Right renal pelvis (tissue), 4 donors: ENCODE measurements around the gene MAN1C1. TPM values are rescaled to one million over a fixed set of nuclear protein-coding genes. Genes with fewer than 3 reads are reported as not detected.
"Not testable (repeated sequence)": the region's sequence is repeated elsewhere in the genome, so short reads cannot be mapped to it uniquely, and the experiment has no call there.

Experiments
- DNase-seq, 4 donors: peaks; one replicate each; pipeline ENCODE4 v3.0.0-alpha.2; 2013; ENCODE audit warnings: low read depth in 4 of 4, low spot score in 3 of 4, missing footprints in 1 of 4
- polyA plus RNA-seq, 4 donors: library from polyadenylated mRNA; unstranded; fragments of 120-200 nt; gene quantifications; one replicate each; pipeline ENCODE4 v1.2.1, GENCODE V29; 2013; ENCODE audit not compliant: insufficient read length in 4 of 4

MAN1C1 gene
- polyA plus RNA-seq, 4 donors, result 16.2 to 18.7 (median 17.5) TPM

DNA sequence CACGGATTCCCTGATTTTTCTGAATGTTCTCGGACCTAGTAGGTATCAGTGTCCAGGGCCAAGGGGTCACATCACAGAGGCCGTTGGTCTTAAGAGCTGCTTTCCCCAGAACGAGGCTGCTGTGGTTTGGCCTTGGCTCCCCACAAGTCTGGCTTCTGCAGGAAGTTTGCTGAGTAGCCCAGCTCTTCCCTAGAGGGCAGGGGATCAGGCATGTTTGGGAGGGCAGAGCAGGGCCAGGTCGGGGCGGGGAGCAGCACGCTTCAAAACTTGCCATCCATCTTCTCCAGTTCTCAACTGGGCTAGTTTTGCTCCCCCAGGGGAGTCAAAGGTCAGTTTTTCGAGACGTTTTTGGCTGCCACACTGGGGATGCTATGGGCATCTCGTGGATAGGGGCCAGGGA lies 37.0 kb downstream of the MAN1C1 start:
- no peak for DNase-seq

DNA sequence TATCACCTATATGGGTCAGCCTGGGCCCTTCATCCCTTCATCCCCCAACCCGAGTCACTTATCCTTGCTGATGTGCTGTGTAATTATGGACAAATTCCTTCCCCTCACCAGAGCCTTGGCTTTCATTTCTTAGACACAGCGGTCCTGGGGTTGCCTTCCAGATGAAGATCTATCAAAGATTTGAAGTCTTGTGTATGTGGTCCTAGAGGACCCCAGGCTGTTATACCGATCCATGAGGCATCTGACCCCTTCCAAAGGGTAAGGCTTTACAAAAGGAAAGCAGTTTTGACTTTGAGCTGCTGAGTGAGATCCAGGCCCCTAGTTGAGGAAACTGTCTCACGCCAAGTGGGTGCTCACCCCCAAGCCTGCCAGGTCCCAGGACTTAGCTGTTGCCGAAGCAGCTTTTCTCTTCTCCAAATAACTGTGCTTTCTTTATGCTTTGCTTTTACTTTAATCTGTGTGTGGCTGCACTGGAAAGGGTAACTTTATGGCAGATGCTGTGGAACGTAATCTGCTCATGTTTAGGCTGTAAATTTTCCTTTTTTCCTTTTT lies 37.6 kb downstream of the MAN1C1 start:
- DNase-seq, result no peak

DNA sequence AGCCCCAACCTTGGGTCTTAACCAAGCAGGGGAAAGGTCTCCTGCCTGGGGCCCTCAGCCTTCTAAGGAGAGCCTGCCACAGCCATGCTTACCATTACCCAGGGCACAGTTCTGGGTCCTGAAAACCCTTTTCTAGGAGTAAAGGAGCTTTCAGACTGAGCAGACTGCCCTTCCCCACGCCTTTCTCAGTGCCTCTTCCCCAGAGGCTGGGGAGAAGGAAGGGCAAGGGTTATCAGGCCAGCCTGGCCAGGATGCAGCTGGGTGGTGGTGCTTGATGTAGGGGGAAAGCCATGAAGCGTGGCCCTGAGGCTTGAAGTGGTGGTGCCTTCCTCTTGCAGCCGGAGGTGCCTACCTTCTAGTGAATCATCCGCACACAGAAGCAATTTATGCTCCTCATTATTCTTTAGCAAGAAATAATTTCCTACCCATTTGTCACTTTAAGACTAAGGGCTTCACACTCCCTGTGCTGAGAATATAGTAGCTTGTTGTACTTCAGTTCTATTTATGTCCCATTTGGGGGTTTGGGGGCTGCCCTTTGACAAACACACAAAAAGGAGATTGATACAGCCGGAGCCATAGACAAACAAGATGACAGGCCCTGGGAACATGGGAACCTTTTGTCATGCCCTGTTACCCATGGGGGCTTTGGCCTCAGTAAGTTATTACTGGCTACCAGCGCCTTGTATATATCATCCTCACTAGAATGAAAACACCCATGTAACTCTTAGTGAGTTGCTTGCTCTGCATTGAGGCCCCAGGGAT lies 40.7 kb downstream of the MAN1C1 start:
- no peak for DNase-seq

DNA sequence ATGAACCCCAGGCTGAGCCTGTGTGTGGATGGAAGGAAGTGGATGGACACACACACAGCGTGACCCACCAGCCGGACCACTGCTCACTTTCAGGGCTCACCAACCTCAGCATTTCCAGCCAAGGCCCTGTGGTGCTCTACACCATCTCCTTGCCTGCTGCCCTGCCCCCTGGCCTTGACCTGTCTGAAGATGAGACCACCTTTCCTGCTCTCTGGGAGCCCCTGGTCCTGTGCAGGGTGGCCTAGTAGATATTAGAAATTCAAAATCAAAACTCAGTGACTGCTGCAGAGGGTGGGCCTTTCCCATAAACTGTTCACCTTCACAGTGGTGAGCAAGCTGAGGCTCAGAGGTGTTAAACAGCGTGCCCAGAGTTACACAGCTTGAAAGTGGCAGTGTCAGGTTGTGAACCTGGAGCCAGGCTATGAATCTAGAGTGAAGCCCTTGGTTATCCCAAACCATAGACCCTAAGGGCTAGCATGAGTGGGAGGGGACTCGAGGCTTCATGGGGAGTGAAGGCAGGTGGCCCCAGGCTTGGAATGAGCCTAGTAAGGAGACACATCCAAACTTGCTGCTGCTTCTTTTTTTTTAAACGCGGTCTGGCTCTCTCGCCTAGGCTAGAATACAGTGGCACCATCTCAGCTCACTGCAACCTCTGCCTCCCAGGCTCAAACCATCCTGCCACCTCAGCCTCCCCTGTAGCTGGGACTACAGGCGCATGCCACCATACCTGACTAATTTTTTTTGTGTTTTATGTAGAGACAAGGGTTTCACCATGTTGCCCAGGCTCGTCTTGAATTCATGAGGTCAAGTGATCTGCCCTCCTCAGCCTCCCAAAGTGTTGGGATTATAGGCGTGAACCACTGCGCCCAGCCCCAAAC lies 41.5 kb downstream of the MAN1C1 start:
- DNase-seq, result no peak

DNA sequence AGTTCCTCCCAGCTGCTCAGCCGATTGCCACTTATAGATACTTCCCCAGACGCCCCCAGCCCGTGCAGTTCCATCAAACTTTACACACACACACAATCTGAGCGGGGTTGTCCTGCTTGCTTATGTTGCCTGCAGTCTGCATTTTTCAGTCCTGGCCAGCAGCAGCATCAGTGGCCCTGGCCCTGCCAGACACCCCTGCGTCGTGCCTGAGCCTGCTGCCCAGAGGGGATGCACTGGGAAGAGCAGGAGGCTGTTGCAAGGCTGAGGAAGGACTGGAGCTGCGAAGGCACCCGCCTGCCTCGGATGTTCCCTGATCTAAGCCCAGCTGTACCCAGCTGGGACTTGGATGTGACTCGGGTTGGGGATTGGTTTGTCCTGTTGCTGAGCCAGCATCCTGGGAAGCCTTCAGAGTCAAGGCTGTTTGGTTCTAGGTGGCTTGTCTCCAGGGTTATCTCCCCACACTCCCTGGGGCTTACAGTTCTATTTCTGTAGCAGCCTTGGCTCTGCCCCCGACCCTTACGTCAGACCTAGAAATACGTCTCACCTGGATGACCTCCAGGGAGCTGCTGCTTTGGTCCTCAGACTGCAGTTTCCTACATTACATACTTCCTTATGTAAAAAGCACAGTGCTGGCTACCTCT lies 42.3 kb downstream of the MAN1C1 start:
- DNase-seq, result no peak

DNA sequence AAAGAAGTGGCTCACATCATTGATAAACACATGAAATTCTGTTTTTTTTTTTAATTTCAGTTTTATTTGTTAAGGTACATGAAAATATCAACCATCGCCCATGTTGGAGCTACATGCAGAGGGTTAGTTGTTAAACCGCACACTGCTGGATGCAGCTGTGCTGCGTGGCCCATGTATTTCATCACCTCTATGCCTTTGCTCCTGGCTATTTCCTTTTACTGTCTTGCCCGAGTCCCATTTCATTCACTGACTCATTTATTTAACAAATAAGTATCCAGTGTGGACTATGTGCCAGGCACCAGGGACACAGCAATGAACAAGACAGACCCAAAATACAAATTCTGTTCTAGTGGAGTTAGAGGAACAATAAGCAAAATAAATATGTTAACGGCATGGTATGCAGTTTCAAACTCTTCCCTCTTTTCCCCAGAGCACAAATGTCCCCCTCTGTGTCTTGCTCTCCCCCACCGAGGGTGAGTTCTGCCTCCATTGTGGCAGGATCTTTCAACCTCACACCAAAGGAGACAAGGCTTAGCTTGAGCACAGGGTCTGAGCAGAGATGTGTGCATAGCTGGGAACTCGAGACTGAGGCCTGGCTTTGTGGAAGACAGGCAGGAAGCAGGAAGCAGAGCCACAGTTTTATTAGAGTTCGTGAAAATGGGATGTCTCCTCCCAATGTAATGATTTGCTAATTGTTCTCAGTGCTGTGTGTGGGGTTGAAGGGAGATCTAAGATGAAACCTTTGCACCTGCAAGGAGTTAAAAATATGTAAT lies 44.6 kb downstream of the MAN1C1 start:
- DNase-seq, result no peak

DNA sequence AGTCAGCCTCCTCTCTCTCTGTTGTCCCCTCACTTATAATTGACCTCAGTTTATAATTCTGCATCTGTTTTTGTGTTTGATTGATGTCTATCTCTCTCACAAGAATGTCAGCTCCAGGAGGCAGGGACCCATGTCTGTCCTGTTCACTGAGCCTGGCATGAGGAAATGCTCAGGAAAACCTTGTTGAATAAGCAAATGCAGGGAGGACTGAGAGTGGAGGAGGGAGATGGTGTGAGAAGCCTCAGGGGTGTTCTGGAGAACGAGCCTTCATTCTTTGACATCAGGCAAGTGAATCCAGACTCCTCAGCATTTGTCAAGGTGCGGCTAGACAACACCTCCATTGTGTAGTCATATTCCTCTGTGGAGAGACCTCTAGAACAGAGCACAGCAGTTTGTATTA lies 45.5 kb downstream of the MAN1C1 start:
- no peak for DNase-seq

DNA sequence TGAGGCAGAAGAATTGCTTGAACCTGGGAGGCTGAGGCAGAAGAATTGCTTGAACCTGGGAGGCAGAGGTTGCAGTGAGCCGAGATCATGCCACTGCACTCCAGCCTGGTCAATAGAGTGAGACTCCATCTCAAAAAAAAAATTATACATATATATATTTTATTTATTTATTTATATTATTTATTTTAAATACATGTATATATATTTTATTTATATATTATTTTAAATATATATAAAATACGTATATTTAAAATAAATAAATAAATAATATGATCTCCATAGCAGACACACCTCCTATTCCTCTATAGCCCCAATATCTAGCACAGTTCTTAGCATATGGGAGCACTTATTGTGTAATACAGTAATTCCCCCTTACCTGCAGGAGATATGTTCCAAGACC lies 46.4 kb downstream of the MAN1C1 start:
- not testable (repeated sequence) for DNase-seq

DNA sequence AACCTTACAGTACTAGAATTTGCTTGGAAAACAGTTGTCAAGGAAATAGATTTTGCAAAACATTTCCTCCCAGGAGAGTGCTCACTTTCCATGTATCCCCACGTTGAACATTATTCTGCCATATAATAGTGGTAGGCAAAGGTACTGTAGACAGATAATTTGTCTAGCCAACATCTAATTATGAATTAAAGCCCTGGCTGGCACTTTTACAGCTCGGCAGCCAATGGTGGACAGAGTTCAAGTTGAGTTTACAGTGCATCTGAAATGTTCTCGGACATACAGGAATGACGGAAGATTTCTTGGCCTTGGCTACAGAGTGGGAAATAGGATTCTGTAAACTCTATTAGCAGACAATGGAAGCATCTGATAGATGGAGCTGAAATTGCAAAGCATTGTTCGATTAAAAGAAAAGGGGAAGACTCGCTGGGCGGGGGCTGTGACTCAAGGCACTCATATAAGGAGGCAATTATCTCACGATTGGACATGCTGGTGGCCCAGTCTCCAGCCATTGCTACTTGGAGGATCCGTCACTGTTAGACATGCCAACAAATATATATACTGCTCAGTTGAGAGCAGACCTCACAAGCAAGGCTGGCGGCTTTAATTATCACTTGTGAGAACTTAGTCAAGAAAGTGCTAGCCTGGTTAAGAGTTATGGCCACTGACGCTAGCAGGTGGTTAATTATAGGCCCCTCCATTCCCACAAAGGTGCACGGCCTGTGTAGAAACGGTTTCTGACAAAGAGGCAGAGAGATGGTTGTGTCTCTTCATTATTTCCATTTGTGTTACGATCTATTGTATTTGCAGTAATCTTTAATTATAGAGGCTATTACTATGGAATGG lies 48.0 kb downstream of the MAN1C1 start:
- no peak for DNase-seq

DNA sequence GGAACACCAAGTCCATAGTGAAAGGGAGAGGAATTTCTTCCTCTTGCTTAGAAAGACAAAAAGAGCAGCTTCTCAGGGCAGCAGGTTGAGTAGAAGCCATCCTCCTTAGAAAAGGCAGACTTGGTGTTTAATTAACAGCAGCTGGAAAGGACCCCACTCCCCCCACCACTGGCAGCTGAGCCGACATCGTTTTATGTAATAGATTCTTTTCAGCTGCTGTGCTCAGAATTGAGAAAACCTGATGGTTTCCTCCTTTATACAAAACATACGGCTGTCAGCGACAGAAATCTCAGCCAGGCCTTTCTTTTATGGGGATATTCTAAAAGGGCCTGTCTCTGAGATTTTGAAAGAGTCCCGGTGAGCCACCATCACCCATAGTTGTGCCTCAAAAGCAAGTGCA lies 49.9 kb downstream of the MAN1C1 start:
- DNase-seq, result no peak

DNA sequence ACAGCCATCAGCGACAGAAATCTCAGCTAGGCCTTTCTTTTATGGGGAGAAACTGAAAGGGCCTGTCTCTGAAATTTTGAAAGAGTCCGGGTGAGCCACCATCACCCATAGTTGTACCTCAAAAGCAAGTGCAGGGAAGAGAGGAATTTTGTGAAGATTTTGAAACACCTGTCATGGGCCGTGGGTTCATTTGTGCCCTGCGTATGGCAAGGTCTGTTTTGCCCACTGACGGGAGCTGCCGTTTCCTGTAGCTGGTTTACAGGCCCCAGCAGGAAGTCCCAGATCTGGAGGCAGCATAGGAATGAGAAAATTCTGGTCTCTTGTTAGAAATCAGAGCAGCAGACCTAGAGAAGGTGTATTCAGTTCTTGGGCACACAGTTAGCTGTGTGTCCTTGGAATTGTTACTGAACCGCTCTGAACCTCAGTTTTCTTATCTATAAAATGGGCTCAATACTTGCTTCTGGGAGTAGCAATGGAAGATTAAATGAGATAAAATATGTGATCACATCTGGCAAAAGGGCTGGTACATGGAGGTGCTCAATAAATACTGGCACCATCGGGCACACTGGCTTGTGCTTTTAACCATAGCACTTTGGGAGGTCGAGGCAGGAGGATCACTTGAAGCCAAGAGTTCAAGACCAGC lies 52.5 kb downstream of the MAN1C1 start:
- no peak for DNase-seq

DNA sequence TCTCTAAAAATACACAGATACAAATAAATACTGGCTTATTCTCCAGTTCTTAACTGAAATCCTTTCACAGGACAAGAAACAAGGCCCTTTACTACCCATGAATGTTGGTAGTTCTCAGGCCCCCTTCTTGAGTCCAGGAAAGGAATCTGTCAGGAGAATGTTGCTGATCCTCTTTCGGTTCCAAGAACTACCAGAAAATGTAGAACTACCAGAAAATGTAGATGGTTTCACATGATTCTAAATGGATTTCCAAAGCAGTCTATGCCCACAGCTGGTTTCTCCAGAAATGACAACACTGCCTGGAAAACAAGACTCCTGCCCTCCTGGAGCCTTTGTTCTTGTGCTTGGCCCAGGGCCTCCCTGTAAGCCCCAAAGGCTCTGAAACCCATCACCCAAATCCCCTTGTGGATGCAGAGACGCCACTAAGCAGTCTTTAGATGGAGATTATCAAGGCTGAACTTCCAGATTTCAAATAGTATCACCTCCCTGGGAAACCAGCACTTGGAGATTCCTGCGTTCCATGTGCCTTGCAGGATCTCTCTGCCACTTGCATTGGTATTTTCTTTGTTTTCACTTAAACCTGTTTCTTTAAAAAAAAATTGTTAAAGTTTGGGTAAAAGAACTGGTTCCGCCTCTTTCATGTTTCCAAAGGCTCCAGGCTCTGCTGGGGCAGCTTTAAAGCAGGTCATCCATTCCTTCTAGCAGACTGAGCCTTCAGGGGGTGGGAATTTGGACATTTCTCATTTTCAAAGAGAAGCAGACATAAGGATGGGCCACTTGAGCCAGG lies 53.4 kb downstream of the MAN1C1 start:
- DNase-seq, result no peak

DNA sequence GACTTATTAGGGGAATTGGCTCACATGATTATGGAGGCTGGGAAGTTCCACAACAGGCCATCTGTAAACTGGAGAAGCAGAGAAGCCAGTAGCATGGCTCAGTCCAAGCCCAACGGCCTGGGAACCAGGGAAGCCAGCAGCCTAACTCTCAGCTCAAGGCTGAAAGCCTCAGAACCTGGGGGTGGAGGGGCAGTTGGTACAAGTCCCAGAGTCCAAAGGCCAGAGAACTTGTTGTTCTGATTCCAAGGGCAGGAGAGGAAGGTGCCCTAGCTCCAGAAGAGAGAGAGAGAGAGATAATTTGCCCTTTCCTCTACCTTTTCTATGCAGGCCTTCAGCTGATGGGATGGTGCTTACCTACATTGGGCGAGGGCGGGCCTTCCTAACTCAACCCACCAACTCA lies 55.3 kb downstream of the MAN1C1 start:
- DNase-seq, result no peak

DNA sequence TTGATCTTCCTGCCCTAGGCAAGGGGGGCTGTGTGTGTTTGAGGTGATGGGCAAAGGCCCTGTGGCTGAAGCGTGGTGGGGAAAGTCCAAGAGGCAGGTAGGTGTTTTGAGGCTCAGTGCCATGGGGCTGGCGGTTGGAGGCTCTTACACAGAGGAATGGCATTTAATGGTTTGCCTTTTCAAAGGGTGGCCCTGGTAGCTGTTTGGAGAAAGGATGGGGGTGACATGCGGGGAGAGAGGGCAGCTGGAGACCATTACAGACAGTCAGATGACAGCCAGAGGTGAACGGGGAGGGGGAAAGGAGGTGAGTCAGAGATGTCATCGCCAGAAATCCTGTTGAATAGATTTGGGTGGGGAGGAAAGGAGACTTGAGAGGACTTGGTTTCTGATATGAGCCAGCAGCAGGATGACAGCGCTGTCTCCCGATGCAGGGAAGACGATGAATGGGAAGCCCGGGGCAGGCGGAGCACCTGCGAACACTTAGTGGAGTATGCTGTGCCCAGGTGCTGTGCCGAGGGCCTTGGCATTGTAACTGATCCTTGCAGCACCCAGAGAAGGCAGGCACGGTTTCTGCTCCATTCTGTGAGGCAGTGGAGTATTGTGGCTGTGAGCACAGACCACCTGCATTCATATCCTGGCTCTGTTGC lies 56.3 kb downstream of the MAN1C1 start:
- DNase-seq, result no peak

DNA sequence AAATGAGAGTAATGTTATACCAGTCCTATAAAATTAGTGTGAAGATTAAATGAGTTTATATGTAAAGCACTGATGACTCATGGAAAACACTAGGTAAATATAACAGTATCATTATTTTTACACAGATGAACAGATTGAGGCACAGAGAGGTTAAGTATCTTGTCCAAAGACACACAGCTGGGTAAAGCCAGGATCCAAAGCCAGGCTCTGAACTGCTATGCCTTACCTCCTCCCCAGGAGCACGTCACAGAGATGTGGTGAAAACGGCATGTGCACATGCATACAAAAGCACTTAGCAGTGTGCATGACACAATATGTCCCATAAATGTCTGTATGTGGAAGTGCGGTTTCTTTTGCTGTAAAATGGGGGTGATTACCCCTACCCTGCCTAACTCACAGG lies 56.9 kb downstream of the MAN1C1 start:
- DNase-seq, result no peak

DNA sequence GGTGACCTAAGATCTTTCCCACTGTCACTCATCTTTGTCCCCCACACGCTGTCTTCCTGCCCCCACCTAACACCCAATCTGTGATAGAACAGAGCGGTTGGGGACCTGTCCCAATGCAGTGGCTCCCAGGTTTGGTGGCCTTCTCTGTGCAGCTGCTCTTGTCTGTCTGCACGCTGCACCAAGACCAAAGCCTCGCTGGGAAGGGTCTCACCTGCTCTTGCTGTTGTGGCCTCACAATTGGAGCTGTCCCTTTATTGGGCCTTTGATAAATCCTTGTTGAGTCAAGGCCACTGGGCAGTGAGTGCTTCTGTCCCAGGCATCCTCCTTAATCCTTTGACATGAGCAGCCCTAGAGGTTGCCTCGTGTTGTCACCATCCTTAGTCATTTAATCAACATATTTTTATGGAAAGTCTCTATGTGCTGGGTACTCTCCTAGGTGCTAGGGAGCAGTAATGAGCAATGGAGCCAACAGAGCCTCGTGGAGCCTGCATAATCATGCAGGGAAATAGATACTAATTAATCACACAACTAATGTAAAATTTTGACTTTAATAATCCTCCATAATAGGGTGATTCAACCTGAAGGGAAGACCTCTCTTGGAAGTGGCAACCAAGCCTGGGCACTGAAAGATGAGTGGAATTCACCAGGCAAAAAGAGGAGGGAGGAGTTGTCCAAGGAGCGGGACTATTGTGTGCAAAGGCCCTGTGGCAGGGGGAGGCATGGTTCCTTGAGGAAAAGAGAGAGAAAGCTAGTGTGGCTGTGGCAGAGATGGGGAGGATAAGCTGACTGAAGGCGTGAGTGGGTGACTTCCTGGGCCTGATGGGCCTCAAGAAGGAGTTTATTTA lies 57.6 kb downstream of the MAN1C1 start:
- no peak for DNase-seq

DNA sequence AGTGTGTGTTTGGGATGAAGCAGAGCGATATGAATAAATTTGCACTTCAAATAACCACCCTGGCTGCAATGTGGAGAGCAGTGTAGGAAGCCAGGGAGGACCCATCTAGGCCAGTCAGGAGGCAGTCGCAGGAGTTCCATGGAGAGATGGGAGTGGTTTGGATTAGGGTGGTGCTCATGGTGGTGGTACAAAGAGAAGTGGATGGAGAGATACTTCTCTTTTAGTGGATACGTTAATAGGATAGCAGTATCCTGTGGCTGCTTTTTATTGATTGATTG lies 58.2 kb downstream of the MAN1C1 start:
- DNase-seq, result no peak
